Fibroblast of skin of scalp (primary cell): Measurements from ENCODE around the gene EGF.
"Not testable (repeated sequence)": the region's sequence is repeated elsewhere in the genome, so short reads cannot be mapped to it uniquely, and the experiment has no call there.

Experiments used
- DNase-seq: peaks from one replicate; pipeline ENCODE4 v3.0.0-alpha.2; 2013

The EGF gene

DNA sequence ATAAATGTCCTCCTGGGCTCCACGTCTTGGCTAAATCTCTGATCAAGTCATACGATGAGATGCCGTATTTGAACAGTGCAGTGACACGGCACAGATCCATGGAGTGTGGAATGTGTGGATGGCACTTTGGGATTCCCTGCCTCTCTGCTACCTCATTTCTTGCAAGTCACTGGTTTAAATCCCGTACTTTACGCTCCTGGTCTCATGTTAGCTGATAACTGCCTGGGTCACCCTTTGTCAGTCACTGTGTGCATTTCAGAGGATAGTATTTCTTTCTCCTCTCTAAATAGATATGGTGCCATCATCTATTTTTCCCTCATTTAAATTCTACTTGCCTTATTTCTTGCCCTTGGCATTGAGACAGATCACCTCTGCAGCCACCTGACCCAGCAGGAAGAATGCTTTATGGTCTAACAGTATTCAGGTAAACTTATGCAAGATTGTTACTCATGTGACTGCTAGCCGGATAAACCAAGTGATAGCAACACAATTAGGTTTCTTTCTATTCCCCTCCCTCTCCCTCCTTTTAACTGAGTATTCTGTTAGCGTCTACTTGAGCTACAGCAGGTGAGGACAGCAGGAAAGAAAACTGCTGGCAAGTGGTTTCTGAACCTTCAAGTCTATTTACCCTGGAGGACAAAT lies 2.8 kb downstream of the EGF start:
- DNase-seq: no peak

DNA sequence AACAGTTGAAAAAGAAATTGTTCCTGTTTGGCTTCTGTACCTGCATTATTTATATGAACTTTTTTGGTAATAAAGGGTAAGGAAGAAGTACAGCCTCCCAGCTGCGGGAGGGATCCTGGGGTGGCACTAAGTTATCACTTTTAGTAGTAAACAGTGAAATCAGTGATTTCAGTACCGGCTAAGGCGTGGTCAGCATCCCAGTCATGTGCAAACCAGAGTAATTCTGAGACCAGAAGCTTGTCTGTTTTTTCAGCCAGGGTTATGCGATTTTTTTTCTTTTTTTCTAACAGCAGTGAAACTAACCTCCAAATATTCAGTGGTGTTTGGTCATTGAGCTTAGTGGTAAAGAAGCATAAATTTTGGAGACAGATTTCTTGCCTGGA lies 3.3 kb downstream of the EGF start:
- DNase-seq: no peak

DNA sequence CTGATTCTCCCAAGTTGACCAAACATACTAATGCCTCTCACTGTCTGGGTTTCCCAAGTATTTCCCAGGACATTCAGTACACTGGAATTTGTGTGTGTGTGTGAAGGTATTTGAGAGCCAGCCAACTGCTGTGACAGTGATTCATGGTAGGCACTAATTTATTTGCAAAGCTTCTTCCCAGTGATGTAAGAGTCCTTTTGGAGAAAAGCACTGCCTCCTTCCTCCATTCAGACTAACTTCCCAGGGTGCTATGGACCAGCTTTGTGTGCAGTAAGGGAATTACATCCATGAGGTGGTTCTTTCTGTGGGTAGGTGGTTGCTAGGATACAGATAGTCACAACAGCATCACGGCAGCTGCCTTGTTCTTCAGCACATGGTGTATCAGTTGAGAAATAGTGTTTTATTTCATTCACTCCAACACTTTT lies 8.7 kb downstream of the EGF start:
- DNase-seq: peak; percentile 96

DNA sequence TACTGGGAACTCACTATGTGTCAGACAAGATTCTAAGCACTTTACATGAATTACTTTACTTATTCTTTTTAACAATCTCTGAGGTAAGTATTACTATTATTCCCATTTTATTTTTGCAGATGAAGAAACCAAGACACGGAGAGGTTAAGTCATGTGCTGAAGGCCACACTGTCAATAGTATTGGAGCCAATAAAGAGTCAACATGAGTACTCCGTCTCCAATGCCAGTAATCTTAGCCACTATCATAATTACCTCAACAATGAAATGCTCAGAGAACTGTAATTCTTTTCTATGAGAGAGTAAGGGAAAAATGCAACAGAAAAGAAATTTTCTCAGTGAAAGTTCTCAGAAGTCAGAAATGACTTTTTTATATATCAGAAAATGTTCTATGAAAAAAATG lies 12.7 kb downstream of the EGF start:
- no peak for DNase-seq

DNA sequence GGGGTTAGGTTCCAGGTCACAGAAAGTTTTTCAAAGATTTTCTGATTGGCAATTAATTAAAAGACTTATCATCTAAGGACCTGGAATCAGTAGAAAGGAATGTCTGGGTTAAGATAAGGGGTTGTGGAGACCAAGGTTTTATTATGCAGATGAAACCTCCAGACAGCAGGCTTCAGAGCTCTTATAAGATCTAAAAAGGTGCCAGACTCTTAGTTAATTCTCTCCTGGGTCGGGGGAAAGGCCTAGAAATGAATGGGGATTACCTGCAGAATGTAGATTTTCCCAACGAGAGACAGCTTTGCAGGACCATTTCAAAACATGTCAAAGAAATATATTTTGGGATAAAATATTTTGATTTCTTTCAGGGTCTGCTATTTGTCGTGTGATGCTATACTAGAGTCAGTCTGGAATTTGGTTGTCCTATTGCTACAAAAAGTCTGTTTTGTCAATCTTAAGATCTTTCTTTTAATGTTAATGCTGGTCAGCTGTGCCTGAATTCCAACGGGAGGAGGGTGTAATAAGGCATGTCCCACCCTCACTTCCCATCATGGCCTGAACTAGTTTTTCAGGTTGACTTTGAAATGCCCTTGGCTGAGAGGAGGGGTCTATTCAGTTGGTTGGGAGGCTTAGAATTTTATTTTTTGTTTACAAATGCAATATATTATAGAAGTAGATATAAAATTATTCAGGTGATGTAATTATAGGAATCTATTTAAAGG lies 15.8 kb downstream of the EGF start:
- no peak for DNase-seq

DNA sequence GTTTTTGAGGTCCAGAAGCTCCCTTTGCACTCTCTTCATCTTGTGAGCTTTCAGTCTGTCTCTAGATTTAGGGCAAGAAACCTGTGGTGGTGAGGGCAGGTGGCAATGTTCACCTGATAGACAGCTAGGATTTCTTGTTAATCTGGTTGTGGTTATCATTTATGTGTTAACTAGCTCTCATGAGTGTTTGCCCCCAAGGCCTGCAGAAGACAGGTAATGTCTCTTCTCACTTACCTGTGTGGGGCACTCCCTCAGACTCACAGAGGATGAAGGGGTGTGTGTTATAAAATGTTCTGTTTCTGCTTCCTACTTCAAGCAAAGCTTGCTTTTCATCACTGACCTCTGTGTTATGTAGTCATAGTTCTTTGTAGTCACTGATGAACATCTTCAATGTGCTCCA lies 17.8 kb downstream of the EGF start:
- DNase-seq: no peak

DNA sequence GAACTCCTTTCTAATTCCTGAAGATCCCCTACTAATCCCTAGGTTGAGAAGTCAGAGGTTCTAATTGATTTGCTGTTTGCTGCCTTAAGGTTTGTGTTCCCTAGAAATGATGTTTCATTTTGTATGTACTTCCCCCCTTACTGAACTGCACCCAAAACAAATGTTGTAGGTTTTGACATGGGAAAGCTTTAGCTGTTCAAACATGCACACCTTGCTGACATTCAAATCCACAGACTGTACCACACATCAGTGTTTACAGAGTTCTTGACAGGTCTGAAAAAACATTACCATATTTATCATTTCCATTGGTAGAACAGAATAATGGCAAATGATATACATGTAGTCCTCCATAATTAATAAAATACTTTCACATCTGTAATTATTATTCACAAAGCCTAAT lies 18.2 kb downstream of the EGF start:
- no peak for DNase-seq

DNA sequence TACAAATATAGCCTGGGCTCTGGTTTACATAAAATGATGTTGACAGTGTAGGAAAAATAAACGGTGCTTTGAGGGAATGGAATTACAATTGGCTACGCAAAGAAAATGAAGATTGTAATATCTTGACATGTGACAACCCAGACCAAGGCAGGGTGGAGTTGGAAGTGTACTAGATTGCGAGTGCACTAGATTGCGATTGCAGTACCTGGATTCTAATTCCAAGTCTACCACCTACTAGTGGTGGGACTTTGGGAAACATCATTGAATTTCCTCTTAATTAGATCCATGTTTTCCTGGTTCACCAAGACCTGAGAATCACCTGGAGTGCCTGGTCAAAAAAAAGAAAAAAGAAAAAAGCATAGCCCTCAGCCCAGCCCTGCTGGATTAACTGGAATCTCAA lies 18.6 kb downstream of the EGF start:
- DNase-seq: no peak

DNA sequence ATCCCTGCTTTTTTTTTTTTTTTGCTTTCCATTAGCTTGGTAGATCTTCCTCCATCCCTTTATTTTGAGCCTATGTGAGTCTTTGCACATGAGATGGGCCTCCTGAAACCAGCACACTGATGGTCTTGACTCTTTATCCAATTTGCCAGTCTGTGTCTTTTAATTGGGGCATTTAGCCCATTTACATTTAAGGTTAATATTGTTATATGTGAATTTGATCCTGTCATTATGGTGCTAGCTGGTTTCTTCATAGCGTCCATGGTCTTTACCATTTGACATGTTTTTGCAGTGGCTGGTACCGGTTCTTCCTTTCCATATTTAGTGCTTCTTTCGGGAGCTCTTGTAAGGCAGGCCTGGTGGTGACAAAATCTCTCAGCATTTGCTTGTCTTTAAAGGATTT lies 24.7 kb downstream of the EGF start:
- DNase-seq: not testable (repeated sequence)

DNA sequence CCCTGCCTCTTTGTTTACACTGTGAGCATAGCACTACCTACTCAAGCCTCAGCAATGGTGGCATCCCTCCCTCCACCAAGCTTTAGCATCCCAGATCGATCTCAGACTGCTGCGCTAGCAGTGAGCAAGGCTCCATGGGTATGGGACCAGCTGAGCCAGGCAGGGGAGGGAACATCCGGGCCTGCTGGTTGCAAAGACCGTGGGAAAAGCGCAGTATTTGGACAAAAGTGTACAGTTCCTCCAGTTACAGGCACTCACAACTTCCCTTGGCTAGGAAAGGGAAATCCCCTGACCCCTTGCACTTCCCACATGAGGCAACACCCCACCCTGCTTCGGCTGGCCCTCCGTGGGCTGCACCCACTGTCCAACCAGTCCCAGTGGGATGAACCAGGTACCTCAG lies 26.5 kb downstream of the EGF start:
- DNase-seq: no peak

DNA sequence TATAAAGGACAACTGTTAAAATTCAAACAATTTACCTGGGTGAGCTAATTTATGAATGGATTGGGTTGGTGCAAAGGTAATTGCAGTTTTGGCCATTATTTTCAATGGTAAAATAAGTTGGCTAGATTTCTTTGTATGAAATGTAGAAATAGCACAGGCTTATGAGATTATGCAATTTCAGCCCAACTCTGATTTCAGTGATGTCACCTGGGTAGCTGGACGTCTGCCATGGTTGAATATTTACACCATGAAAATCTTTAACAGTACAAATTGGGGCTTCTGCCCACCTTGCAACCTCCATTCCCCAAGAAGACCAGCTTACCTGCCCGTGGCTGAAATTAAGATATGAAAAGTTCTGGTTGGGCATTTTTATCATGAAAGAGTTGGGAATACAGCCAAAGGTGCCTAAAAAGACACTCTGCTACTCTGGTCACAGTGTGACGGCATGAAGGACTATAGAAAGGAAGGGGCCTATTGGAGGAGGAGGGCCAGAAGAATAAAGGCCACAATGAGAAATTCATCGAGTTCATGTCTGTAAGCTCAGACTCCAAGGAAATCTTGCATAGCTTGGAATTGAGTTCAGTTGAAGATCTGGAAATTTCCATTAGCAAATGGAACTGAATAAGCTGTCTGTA lies 29.7 kb downstream of the EGF start:
- no peak for DNase-seq

DNA sequence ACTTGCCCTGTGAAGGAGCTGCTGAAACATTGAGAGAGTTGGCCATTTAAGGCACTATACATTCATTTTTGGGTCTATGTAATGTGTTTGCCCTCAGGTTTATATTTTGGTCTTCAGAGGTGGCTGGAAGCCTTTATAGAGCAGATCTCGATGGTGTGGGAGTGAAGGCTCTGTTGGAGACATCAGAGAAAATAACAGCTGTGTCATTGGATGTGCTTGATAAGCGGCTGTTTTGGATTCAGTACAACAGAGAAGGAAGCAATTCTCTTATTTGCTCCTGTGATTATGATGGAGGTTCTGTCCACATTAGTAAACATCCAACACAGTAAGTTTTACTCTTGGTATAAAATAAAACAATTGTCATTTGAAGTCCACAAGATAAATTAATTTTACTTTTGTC lies 31.1 kb downstream of the EGF start:
- no peak for DNase-seq

DNA sequence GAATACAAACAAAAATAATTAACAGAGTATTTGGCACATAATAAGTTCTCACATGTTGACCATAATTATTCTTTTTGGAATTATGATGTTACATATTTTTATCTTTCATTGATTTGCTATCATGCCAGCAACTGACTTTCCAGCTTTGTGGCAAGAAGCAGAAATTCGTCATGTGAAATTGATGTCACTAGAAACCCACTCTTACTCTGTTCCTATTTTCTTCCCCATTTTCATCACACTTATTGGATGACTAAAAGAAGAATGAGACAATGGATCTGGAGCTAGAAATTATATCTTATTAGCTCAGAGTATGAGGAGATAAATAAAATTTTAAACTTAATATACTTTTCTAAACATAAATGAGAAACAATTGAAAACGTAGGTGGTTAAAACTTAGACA lies 31.9 kb downstream of the EGF start:
- DNase-seq: no peak

DNA sequence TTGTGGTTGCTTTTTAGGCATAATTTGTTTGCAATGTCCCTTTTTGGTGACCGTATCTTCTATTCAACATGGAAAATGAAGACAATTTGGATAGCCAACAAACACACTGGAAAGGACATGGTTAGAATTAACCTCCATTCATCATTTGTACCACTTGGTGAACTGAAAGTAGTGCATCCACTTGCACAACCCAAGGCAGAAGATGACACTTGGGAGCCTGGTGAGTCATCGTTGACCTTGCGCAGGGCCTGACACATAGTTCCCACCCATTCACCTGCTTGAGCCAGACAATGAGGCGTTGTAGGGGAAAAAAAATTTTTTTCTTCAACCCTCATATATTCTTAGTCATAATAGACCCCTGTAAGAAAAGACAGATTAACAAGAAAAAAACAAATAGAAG lies 32.4 kb downstream of the EGF start:
- no peak for DNase-seq

DNA sequence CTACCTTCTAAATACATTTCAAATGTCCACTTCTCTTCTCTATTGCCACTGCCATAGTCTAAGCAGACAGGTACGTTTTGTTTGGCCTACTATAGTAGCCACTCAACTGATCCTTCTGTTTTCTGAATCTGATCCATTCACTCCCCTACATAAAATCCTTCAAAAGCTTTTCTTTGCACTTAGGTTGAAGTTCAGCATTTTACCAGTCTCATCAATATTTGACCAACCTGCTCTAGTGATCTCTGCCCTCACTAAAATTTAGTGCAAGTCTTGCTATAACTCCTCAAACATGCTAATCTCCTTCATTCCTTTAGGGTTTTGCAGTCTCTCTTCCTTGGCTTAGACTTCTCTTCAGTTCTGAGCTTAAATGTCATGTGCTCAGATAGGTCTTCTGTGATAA lies 33.4 kb downstream of the EGF start:
- no peak for DNase-seq

DNA sequence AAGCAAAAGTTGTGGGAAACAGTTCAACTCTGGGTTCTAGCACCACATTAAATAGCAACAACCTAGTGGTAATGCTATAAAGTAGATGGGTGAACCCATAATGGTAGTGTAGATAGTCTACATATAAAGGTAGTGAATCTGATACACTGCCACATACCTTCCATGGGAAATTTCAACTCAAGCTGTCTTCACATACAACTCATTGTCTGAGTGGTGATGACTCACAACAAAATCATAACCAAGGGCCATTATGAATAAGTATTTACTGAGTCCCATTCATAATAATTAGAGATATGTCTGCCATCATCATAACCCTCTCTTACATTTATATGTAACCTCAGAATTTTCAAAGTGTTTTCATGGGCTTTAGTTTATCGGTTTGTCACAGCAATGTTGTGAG lies 34.8 kb downstream of the EGF start:
- DNase-seq: peak; percentile 59

DNA sequence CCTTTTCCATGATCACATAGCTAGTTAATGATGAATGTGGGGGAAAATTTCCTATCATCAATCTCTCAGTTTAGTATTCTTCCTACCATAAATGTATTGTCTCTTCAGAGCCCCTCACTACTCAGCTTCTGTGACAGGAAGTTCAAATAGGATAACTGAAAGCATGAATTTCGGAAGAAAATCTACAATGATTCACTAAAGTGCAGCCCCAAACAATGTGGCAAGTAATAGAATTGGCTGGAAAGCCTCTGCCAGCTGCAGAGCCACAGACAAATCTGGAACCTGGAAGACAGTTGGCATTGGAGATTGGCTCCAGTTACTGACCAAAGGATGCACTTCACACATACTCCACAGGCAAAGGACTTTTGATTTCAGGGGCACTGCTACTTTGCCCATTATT lies 35.2 kb downstream of the EGF start:
- no peak for DNase-seq

DNA sequence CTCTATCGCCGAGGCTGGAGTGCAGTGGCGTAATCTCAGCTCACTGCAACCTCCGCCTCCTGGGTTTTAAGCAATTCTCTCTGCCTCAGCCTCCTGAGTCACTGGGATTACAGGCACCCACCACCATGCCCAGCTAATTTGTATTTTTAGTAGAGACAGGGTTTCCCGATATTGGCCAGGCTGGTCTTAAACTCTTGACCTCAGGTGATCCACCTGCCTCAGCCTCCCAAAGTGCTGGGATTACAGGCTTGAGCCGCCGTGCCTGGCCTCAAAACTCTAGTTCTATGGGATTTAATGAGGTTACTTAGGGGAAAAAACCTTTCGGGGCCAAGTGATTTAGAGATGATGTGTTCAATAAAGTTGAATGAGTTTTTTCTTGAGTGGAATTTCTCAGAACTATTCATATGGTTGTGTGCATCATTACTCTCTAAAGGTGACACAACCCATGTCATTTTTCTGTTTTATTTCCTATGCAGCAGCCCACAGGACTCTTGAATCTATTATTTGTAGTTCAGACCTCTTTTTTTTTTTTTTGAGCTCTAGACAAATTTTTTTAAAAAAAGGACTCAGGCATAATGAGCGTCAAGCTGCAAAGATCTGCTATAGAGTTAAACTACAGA lies 36.5 kb downstream of the EGF start:
- DNase-seq: not testable (repeated sequence)

DNA sequence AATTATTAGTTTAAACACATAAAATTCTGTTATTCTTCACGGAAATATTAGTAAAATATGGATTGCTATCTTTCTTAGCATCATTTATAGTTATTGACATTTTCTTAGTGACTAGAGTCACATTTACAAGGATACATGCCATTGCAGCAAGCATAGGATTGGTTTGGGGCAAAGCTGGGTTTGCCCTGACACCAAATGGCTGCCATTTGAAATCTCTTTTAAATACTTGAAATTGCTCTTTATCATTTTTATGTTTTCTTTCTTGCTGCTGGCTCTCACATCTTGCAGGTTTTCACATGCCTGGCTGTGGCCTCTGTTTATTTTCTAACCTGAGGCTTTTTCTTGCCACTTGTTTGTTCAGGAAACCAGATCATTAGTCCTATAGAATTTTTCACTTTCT lies 39.9 kb downstream of the EGF start:
- no peak for DNase-seq

DNA sequence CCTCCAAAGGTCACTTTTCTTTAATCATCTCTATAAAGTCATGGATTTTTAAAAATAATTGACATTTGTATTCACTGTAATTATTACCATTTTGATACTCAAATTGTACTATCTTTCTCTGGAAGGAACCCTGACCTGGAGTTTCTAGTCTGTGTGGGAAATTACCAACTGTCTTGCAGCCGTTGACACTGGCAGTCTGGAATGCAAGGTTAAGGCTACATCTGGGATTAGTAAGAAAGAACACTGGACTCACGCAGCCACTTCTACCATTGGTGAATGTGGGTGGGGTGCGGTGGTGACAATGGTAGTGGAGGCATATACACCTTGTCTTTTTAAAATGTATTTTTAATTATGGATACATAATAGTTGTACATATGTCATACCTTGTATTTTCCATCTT lies 40.9 kb downstream of the EGF start:
- no peak for DNase-seq

DNA sequence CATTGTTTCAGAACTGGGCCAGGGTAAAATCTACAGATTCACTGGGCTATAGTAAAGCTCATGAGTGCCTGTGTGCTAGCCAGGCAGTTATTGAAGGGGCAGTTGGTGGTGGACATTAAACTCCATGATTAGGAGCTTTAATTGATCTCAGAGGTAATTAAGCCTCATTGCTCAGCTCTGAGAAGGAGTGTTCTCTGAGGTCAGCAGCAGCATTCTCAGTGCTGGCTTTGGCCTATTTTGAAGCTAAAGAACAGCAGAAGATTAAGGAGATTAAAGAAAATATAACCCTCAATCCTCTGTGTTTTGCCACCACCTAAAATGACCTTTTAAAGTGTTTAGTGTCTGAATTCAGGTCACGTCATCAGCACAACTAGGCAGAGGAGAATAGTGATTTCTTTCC lies 42.5 kb downstream of the EGF start:
- no peak for DNase-seq

DNA sequence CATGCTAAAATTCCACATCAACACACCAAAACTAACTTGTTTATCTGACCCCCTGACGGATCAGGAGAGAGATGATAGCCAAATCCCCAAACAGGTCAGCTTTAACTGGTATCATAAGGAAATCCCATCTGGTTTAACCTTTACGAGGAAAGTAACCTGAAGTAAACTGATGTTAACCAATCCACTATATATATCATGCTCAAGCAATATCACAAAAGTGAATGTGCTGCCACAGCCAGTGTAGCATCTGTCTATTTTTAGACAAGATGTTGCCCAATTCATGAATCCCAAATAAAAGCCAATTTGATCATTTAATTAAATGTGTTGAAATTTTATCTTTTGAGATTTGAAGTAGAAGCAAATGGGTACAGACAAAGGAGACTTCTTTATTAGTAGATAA lies 44.5 kb downstream of the EGF start:
- DNase-seq: no peak

DNA sequence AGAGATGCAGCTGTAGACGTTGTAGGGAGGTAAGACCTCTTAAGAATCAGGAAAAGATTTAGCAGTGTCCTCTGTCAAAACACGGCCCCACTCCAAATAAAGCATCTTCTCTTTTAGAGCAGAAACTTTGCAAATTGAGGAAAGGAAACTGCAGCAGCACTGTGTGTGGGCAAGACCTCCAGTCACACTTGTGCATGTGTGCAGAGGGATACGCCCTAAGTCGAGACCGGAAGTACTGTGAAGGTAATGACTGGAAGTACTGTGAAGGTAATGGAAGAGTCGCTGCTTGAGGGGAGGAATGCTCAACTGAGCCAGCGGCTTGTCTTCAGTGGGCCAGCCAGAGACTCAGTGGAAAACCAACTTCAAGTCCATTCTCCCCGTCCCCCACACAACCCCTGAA lies 46.5 kb downstream of the EGF start:
- no peak for DNase-seq

DNA sequence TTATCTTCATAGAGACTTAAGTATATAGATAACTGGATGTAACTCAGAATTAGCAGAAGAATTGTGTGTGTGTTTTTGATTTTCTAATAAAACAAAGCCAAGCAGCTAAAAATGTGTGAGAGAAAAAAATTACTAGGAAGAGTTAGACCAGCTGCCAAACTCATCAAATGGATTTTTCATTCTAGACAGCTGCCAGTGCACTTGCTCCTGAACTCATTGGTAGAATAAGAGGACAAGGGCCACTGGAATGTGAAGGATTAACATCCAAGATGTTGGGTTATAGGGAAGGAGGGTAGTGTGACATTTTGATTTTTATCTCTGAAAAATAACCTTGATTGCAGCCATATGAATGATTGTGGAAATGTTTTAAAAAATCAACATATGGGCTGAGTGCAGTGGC lies 49.7 kb downstream of the EGF start:
- no peak for DNase-seq
